Smooth muscle cell (in vitro differentiated cells): Measurements from ENCODE around the gene STUB1. TPM values are rescaled to one million over a fixed set of nuclear protein-coding genes. Genes with fewer than 3 reads are reported as not detected.

Experiments used
- DNase-seq: peaks from one replicate; lab custom pipeline; 2025; ENCODE audit not compliant: unreplicated experiment; lab: John Stamatoyannopoulos, UW
- H2AFZ ChIP-seq: fragments of 200-600 bp; sonication (generic); 2 replicates; pipeline ENCODE4 v1.6.0; 2016; ENCODE audit warnings: antibody characterized with exemption, low read depth, mild to moderate bottlenecking
- H3F3A ChIP-seq: fragments of 200-600 bp; sonication (generic); 2 replicates; pipeline ENCODE4 v1.6.0; 2017; ENCODE audit warnings: antibody characterized with exemption, low read depth
- H3K27ac ChIP-seq: fragments of 200-600 bp; sonication (generic); 2 replicates; pipeline ENCODE4 v1.5.1; 2016; ENCODE audit warnings: low read depth, mild to moderate bottlenecking
- H3K27me3 ChIP-seq: fragments of 200-600 bp; sonication (generic); 2 replicates; pipeline ENCODE4 v1.6.1; 2016; ENCODE audit warnings: low read depth, mild to moderate bottlenecking
- H3K36me3 ChIP-seq: fragments of 200-600 bp; sonication (generic); 2 replicates; pipeline ENCODE4 v1.5.1; 2016; ENCODE audit warnings: low read depth
- H3K4me1 ChIP-seq: fragments of 200-600 bp; sonication (generic); 2 replicates; pipeline ENCODE4 v1.5.1; 2016; ENCODE audit warnings: low read depth
- H3K4me2 ChIP-seq: fragments of 200-600 bp; sonication (generic); 2 replicates; pipeline ENCODE4 v1.6.0; 2016; ENCODE audit warnings: mild to moderate bottlenecking
- H3K4me3 ChIP-seq: fragments of 200-600 bp; sonication (generic); 2 replicates; pipeline ENCODE4 v1.5.1; 2016; ENCODE audit warnings: mild to moderate bottlenecking
- H3K79me2 ChIP-seq: fragments of 200-600 bp; sonication (generic); 2 replicates; pipeline ENCODE4 v1.6.0; 2016; ENCODE audit warnings: low read depth, mild to moderate bottlenecking
- H3K9ac ChIP-seq: fragments of 200-600 bp; sonication (generic); 2 replicates; pipeline ENCODE4 v1.6.0; 2016; ENCODE audit warnings: low read depth
- H3K9me3 ChIP-seq: fragments of 200-600 bp; sonication (generic); replicated peaks from 2 replicates; pipeline ENCODE4 v1.5.1; 2016; ENCODE audit warnings: low read depth
- H4K20me1 ChIP-seq: fragments of 200-600 bp; sonication (generic); 2 replicates; pipeline ENCODE4 v1.6.0; 2016; ENCODE audit warnings: low read depth
- CTCF ChIP-seq: fragments of 200-600 bp; sonication (generic); IDR thresholded peaks from 2 replicates; pipeline ENCODE4 v1.5.1; 2017; ENCODE audit warnings: borderline replicate concordance, mild to moderate bottlenecking, antibody characterized with exemption; ENCODE audit not compliant: insufficient read depth, poor library complexity, severe bottlenecking
- WGBS: methylation state at CpG from one replicate; pipeline ENCODE4 v1.1.7; 2016; ENCODE audit warnings: low lambda C conversion rate; 5-methylcytosine and 5-hydroxymethylcytosine counted together
- polyA plus RNA-seq: library from polyadenylated mRNA; unstranded; fragments of >200 nt; fragmentation: Nextera tagmentation; extraction: Ambion mirVana; gene quantifications from 2 replicates; pipeline ENCODE4 v1.2.1, GENCODE V29; 2016
- total RNA-seq: library from RNA; depleted of rRNA; stranded (reverse); fragments of >200 nt; gene quantifications from 2 replicates; pipeline ENCODE4 v1.2.3, GENCODE V29; 2014

STUB1 gene
- total and polyA plus RNA-seq, 2 experiments from 2014 or later = 99.0 to 196 TPM

DNA sequence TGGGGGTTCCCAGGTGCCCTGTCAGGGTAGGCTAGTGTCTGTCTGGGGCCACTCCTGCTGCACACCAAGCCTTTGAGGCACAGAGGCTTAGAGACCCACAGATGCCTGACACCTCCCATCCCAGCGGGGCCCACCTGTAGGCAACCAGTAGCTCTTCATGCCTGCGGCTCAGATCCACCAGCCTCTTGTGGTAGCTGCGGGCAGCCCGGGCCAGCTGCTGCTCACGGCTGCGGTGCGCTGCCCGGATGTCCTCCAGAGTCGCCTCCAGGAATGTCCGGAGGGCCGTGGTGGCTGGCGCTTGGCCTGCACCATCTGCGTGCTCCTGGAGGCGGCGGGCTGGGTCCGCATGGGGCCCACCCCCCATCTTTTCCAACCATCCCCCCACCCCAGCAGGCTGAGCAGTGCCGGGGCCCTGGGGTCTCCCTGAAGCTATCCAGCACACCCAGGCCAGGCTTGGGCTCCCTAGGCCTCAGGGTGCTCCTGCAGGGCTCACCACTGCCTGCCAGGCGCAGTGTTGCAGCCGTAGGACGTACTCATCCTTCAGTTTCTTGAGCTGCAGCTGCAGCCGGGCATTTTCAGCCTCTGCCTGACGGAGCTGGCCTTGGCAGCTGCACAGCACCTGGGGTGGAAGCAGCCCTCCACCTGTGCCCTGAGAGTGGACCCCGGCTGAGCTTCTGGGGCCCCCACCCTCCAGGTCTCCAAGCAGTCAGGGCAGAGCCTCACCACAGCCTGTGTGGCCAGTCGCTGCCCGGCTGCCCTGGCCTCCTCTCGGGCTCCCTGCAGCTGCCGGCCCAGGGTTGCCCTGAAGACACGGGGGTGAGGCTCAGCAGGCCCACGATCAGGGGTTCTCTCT lies 44.2 kb downstream of the STUB1 start:
- 92% methylated on average over 28 of the region's 29 CpGs for WGBS
- DNase-seq = no peak
- no peak overlapping the region for H2AFZ ChIP-seq
- H3K27me3 ChIP-seq = no peaks in the 10 kb centered on the region
- no peak overlapping the region for H3K27ac ChIP-seq
- H3K9me3 ChIP-seq = no peaks in the 10 kb centered on the region
- no peak overlapping the region for H3K4me3 ChIP-seq
- no peak overlapping the region for H3K4me2 ChIP-seq
- H3K79me2 ChIP-seq = no peaks in the 10 kb centered on the region
- peaks cover 15% of the 10 kb centered on the region for H3K4me1 ChIP-seq
- H3F3A ChIP-seq = peaks cover 4% of the 10 kb centered on the region
- peaks cover 10% of the 10 kb centered on the region for H4K20me1 ChIP-seq
- no peaks in the 10 kb centered on the region for H3K36me3 ChIP-seq
- TF ChIP-seq CTCF = no peak
- no peak overlapping the region for H3K9ac ChIP-seq

DNA sequence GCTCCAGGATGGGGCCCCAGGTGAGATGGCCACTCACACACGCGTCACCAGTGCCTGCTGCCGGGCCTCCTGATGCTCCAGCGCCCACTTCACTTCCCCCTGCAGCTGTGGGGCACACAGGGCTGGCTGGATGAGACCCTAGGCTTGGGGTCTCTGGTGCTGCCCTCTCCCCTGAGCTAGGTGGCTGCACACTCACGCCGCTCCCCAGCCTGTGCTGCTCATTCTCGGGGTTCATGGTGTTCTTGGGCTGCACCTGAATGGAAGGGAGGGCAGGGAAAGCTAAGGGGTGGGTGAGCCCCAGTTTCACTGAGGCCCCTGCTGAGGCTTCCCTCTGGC lies 44.8 kb downstream of the STUB1 start:
- H3K27ac ChIP-seq = no peak overlapping the region
- no peaks in the 10 kb centered on the region for H3K36me3 ChIP-seq
- WGBS = 93% methylated on average over 7 of the region's 7 CpGs
- H4K20me1 ChIP-seq = peaks cover 10% of the 10 kb centered on the region
- DNase-seq = no peak
- no peaks in the 10 kb centered on the region for H3K9me3 ChIP-seq
- no peak for TF ChIP-seq CTCF
- no peaks in the 10 kb centered on the region for H3K79me2 ChIP-seq
- no peak overlapping the region for H3K4me2 ChIP-seq
- H3K4me1 ChIP-seq = peaks cover 12% of the 10 kb centered on the region
- no peak overlapping the region for H3K9ac ChIP-seq
- H3F3A ChIP-seq = peaks cover 4% of the 10 kb centered on the region
- no peak overlapping the region for H3K4me3 ChIP-seq
- no peaks in the 10 kb centered on the region for H3K27me3 ChIP-seq
- H2AFZ ChIP-seq = no peak overlapping the region

GRCh38 chr16:725463-726187 lies 45.4 kb downstream of the STUB1 start:
- H3K27me3 ChIP-seq = no peaks in the 10 kb centered on the region
- H4K20me1 ChIP-seq = peaks cover 10% of the 10 kb centered on the region
- no peak overlapping the region for H3K9ac ChIP-seq
- DNase-seq = no peak
- H3K4me3 ChIP-seq = no peak overlapping the region
- no peak overlapping the region for H2AFZ ChIP-seq
- H3K27ac ChIP-seq = no peak overlapping the region
- H3F3A ChIP-seq = peaks cover 4% of the 10 kb centered on the region
- no peaks in the 10 kb centered on the region for H3K9me3 ChIP-seq
- TF ChIP-seq CTCF = no peak
- WGBS = 91% methylated on average over 23 of the region's 23 CpGs
- H3K36me3 ChIP-seq = no peaks in the 10 kb centered on the region
- no peak overlapping the region for H3K4me2 ChIP-seq
- H3K4me1 ChIP-seq = peaks cover 10% of the 10 kb centered on the region
- no peaks in the 10 kb centered on the region for H3K79me2 ChIP-seq
